ENCODE results near the gene MRPL12.

MRPL12 gene

DNA sequence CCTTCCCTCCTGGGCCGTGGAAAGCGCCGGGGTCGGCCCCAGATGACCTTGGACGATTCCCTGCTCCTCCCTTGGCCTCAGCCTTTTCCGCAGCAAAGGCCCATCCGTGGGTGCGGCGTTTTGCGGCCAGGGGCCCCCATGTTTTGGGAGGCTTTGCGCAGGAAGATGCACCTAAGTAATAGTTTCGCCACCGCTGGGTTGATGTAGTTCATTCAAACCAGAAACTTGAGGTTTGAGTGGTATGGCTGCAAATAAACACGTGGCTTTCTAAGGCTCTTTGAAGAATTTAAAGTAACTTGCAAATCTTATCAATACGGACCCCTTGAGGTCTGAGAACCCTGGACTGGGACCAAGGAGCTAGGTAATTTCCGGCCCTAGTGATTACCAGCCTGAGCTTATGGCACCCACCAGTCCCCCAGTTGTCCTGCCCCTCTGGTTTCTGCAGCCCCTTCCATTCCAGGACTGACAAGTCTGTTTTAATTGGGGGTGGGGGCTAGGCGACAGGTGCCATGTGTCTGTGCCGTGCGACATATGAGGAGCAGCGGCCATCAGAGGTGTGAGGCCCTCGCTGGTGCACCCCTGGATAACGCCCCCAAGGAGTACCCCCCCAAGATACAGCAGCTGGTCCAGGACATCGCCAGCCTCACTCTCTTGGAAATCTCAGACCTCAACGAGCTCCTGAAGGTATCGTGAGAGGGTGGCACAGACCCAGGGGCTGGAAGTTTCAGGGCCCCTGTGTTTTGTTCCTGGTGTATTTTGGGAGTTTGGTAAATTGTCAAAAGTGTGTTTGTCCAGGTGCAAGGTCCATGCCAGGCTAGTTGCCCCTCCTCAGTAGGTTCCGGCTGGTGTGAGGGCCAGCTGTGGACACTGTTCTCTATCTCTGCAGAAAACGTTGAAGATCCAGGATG, 834 bp downstream of the MRPL12 start:
- DNase-seq, result no peak

DNA sequence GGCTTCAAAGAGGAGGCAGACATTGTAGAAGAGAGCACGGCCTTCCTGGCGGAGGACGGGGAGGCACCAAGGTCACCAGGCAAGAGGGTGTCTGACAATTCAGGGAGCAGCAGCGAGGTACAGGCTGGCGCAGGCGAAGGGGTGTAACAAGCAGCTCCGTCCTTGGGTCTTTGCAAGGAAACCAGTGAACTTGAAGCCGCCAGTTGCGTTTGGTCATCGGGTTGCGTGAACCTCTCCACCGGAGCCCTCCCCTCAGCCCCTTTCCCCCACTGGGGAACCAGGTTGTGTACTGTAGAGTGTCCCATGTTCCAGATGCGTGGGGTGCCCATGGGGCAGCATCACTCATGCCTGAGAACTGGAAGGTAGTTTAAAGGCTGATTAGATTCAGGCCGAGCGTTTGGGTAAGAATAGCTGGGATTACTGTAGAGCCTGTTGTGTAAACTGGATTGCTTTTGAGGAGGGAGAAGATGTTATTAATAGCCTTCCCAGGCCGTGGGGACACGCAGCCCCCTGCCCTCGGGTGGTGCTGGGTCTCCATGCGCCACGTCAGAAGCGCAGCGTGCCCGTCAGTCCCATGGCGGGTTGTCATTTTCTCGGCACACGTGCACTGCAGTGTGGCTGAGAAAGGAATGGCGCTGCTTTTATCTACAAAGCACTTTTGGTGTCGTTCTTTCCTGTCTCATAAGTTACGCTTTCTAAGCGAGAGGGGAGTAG, 2.5 kb downstream of the MRPL12 start:
- DNase-seq, result no peak

DNA sequence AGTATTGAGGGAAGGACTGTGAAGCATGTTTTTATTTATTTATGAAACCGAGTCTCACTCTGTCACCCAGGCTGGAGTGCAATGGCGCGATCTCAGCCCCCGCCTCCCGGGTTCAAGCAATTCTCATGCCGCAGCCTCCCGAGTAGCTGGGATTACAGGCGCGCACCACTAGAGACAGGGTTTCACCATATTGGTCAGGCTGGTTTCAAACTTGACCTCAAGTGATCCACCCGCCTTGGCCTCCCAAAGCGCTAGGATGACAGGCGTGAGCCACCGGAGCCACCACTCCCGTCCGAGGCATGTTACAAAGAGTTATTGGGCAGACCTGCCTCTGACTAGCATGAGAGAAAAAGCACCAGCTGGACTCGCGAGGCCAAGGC, 3.1 kb downstream of the MRPL12 start:
- no peak for DNase-seq

DNA sequence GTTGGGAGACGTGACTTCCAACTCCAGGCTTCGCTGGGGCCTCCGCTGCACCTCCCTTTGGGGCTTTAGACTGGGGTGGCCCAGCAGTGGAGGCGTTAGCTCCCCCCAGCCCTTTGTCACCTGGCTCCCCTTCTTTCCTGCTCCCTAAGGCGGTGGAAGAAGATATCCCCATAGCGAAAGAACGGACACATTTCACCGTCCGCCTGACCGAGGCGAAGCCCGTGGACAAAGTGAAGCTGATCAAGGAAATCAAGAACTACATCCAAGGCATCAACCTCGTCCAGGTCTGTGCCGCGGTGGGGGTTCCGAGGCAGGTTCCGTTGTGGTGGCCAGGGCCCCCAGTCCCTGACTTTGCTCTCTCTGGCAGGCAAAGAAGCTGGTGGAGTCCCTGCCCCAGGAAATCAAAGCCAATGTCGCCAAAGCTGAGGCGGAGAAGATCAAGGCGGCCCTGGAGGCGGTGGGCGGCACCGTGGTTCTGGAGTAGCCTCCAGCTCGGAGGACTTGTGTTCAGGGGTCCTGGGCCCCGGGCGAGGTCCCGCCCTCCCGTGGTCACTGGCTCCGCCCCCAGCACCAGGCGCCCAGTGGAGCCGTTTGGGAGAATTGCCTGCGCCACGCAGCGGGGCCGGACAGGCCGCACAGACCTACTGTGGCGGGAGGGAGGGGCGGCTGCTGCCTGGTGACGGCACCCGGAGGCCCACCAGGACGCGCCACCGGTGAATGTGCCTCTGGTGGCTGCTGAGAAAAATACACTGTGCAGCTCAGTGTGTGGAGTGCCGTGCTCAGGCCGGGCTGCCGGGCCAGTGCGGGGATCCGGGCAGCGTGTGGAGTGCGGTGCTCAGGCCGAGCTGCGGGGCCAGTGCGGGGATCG, 3.8 kb downstream of the MRPL12 start:
- no peak for DNase-seq

DNA sequence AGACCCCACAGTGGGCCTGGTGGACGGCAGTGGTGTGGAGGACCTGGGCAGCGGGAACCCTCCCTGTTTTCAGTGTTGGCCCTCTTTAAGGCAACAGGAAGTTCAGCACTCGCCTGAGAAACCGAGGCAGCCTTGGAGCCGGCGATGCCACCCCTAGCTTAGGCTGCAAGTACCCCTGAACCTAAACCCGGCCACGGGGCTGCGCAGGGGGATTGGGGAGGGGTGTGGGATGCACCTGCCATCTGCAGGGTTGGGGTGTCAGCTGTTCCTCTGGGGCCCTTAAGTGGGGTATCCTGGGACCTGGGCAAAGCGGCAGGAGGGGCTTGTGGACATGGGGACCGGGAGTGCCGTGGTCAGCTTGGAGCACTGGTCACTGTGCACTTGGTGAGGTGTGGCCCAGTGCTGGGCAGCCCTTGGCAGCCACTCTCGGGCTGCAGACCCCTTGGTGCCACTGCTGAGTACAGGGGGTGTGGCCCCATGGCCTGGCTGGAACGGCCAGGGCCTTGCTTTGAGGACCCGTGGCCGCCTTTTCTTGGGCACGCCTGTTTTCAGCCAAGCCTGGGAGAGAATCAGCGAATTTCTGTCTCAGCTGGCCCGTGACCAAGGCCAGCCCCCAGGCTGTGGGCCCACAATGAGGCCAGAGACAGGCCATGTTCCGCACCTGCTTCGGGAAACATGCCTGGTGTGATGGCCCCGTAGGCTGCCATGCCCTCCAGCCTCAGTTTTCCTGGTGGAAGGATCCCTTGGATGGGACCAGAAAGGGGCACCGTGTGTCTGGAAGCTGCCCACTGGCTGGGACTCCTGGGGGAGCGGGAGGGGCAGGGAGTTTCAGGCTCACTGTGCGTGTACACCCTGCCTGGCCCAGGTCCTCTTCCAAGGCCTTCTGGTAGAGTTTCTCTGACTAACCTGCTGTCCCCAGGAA, 4.8 kb downstream of the MRPL12 start:
- DNase-seq, result no peak

DNA sequence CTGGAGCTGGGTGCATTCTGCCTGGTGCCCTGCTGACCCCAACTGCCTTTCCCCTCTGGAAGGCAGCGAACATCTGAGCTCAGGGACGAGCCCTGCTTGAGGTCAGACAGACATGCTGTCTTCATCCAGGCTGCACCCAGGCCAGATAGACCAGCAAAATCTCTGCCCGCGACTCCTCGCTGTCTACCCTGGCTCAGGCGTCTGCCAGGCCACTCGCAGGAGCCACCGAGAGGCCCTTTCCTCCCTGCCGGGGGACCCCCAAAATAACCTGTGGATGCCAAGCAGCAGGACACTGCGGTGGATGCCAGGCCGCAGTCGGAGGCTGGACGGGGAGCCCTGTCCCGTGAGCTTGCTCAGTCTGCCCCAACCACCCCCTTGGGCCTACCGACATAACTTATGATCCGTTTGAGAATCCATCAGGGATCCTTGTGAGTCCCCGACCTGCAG, 5.6 kb downstream of the MRPL12 start:
- DNase-seq, result no peak

DNA sequence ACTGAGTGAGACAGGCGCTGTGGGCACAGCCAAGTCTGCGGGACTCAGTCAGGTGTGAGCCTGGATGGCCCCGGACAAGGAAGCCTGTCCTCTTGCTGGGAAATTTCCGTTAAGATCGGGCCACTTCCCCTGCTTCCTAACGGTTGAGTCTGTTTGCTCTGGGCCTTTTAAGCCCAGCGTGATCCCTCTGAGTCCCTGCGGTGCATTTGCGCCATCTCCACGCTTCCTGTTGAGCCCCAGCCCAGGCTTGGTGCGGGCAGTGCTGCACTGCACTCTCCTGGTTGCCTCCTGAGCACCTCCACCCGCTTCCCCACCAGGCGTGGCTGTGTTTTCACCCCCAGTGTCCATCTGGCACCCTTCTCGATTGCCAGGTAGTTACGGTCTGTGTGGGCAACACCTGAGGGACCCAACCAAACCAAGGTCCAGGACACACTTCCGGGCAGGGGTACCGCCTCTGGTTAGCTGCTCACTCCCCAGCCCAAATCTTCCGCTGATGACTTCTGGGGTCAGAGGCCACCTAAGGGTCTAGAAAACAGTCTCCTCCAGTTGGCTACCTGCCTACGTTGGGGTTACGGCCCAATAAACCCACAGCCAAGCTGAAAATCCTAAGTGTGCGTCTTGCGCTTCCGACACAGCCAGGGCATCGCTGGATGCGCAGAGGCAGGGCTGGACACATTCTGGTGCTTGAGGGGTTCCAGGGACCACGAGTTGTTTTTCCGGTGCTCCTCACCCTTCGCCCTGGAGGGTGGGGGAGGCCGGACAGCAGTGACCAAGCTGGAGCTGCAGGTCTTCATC, 7.5 kb downstream of the MRPL12 start:
- DNase-seq, result no peak

DNA sequence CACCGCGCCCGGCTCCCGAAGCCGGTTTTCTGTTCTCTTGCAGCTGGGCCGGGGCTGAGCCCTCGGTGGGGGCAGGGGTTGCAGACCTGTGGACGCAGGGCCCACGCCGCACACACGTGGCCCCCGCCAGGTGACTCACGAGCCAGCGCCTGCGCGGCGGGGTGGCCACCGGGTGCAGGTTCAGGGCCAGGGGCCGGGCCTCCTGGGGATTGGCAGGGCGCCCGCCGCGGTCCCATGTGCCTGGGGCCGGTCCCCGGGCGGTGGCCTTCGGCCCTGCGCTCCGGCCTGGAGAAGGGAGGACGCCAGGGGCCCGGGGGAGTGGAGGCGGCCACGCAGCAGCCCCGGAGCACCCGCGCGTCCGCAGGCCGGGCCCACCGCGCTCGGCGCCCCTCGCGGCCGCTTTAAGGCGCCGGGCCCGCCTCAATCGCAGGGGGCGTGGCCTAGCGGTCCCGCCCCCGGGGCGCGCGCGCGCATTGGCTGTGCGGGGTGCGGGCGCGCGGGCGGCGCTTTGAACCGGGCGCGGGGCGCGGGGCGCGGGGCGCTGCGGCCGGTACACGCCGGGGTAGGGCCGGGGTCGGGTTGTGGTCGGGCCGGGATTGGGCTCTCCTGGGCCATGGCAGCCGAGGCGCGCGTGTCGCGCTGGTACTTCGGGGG, 8.8 kb downstream of the MRPL12 start, which contains the start of gene SLC25A10:
TSS of gene SLC25A10 (plus strand) at position 471 of the 654 bp plus-strand sequence. CDS start at position 614, 143 bp downstream.
- DNase-seq, result peak; percentile 47

DNA sequence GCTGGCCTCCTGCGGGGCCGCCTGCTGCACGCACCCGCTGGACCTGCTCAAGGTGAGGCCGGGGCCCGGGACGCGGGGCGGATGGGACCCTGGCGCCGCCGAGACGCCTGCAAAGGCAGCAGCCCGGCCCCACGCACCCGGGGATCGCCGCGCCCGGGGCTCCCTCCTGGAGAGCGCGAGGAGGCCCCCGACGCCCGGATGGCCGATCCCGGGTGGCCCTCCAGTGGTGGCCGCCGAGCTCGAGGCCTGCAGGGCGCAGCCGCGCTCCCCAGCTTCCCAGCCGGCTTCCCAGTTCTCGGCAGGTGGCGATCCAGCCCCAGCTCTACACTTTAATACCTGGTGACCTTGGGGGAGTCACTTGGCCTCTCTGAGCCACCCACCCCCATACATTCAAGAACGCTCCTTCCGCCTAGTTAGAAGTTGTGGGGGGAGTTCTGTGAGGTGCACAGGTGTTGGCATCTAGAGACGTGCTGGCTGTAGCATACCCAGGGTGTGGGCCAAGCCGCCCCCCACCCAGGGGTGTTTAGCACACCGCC, 9.4 kb downstream of the MRPL12 start:
- DNase-seq, result no peak

DNA sequence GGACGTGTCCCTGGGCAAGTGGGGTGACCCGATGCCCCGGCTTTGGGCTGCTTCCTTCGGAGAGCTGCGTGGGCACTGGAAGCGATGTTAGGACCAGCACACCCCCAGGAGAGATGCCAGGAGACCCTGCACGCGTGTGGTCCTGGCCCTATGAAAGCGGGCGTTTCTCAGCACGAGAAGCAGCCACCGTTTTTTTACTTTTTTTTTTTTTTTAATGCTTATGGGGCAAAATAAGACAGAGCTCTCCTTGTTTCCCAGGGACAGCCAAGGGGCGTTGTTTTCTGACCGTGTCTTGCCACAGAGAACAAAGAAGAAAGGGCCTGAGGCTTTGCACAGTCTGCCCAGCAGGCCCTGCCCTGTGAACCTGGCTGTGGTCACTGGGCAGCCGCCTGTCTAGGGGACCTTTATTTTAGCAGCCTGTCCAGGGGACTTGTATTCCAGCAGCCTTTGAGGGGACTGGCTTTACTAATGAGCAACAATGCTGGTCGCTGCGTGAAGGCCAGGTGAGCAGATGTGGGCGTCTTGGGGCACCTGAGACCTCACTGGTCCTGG, 9.9 kb downstream of the MRPL12 start:
- DNase-seq, result no peak

DNA sequence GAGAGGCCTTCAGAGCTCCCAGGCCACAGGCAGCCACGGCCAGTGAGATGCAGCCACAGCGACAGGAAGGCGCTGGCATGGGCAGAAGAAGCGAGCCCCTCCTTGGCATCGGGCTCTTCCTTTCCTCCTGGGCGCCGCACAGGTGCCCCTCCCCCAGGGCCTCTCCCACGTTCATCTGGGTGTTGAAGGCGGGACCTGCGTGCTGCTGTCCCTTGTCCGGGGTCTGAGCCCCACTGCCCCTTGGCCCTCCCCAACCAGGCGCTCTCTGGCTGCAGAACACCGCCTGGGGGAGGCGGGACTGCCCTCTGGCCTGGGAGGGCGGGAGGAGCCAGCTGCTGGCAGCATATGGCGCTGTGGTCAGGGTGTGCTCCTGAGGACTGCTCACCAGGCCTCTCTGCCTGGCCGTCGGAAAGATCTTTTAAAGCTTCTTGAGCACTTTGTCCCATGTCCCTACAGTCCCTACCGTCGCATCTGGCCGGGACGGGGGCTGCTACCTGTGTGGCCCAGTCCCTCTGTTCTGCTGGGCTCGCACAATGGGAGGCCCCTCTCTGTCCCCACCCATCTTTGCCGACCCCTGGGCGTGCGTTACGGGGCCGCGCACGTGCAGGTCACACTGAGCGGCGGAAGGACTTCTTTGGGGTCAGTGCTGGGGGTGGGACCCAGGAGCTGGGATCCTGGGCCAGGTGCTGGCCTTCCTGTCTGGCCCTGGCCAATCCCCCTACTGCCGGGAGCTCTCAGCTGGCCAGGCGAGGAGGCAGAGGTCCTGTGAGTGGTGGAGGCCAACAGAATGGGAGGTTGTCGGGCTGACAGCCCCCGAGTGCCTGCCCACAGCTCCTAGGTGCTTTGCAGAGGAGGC, 10.6 kb downstream of the MRPL12 start:
- no peak for DNase-seq

DNA sequence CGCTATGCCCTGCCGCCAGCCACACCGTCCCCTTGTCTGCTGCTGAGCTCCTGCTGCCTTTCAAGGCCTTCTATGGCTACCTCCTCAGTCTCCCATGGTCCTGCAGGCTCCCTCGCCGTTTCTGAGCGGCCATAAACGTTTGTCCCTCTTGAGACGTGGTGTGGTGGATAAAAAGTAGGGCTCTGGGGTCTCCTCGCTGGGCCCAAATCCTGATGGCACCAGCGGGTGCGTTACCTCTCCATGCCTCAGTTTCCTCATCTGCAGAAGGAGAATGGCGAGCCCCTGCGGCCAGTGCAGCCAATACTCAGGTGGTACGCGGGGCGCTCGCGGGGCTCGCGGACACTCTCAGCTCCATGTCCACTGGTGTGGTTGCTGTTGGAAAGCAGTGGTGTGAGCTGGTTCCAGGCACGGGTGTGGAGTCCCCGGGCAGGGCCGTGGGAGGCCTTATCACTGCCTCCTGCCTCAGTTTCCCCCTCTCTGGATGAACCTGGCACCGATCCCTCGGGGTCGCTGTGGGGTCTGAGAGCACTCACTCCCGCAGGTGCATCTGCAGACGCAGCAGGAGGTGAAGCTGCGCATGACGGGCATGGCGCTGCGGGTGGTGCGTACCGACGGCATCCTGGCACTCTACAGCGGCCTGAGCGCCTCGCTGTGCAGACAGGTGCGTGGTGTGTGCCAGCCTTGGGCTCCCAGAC, 11.4 kb downstream of the MRPL12 start:
- no peak for DNase-seq

DNA sequence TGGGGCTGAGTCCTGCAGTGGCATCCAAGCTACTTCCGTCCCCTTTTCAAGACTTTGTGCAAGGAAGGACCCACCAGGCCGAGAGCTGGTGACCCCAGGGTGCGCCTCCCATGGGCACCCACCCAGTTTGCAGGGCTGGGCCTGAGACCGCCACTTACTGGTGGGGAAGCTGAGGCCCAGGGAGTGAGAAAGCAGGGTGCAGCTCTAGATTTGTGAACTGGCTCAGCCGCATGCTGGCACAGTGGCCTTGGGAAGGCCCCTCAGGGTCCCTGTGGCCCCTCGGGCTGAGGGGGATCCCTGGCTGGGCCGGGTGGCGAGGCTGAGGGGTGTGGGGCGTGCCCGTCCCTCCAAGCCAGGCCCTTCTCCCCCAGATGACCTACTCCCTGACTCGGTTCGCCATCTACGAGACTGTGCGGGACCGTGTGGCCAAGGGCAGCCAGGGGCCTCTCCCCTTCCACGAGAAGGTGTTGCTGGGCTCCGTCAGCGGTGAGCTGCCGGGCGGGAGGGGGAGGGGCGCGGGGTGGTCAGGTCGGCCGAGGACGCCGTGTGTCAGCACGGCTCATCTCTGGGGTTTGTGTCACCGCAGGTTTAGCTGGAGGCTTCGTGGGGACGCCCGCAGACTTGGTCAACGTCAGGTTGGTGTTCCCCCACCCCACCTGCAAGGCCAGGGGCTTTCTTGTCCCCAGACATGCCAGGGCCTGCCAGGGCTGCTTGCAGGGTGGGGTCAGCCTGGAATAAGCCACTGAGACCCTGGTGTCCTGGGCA, 12.1 kb downstream of the MRPL12 start:
- DNase-seq, result no peak

DNA sequence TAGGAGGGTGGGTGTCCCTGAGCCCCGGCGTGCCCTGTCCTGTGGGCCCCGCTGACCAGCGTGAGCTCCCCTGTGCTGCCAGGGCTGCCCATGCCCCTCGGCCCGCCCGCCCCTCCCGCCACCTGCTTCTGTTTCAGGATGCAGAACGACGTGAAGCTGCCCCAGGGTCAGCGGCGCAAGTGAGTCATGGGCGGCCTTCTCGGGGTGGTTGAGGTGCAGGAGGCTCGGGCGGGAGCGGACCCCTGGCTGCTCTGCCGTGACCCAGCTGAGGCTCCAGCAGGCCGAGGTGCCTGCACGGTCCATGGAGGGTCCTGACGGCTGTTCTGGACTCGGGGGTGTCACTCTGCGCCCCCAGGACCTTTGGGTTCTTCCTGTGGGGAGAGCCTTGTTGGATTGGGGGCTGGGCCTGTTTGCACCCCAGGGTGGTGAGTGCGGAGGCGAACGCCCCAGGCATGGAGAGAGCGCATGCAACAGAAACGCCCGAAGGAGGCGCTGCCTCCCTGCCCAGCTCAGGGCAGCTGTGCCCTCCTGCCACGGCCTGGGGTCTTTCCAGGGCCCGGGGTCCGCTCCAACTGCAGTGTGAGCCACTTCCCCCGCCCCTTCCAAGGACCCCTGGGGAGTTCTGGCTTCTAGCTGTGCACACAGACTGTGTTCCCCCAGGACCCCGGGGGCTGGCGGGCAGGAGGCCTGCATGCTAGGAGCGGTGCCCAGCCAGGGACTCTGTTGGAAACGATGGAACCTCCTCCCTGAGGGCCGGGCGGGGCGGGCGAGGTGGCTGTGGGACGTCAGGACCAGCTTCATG, 12.9 kb downstream of the MRPL12 start:
- no peak for DNase-seq

DNA sequence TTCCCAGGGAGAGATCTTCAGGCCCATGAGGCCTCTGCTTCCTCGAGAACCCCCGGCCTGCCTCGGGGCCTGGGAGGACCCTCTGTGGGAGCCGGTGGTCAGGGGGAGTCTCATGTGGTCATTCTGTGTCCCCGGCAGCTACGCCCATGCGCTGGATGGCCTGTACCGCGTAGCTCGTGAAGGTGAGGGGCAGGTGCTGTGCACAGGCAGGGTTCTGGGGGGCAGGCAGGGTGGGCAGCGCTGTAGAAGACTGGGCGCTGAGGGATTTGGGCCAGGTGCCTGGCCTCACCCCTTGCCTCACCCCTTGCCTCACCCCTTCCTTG, 13.5 kb downstream of the MRPL12 start:
- DNase-seq, result no peak

DNA sequence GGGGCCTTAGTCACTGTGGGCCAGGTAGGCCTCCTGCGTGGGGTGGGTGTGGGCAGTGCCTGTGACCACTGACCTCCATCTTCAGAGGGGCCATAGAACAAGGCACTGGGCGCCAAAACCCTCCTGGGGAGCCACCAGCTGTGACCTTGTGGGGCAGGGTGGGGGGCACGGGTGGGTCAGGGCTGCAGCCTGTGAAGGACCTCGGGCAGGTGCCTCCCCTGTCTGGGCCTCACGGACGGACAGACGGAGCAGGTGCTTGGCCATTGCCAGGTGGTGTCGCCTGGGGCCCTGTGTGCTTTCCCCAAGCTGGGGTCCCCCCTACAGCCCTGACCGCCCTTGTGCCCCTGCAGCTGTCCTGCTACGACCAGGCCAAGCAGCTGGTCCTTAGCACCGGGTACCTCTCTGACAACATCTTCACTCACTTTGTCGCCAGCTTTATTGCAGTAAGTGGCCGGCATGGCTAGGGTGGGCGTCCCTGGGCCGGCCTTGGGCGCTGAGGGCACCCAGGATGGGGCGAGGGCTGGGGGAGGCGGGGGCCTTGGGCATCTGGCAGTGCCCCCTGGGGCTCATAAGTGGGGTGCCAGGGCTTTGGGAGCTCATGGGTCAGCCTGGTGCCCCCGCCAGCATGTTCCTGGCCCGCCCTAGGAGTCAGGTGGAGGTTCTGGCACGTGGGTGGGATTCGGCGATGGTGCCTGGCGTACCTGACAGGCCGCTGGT, 14.0 kb downstream of the MRPL12 start:
- no peak for DNase-seq
